Upper lobe of left lung (tissue), 4 donors: Measurements from ENCODE around the gene C15orf39.

ENCODE experiments used
- POLR2A ChIP-seq, 4 donors: fragments of 450-650 bp; IDR thresholded peaks; one replicate each; pipeline ENCODE4 v1.5.1; 2016 to 2017; ENCODE audit warnings: antibody characterized with exemption in 4 of 4, mild to moderate bottlenecking in 2 of 4
- POLR2AphosphoS5 ChIP-seq, 2 donors: sonication (generic); formaldehyde crosslinking; IDR thresholded peaks; one replicate each; pipeline ENCODE4 v1.5.1; 2017; ENCODE audit warnings: antibody characterized with exemption in 2 of 2
- TF ChIP-seq, protein P1 (sequence below), 6 experiments: fragments of 450-650 bp in 4 of 6; fragments of 200-600 bp in 2 of 6; sonication (generic) in 2 of 6; IDR thresholded peaks; one replicate each; pipeline ENCODE4 v1.5.1; 2016 to 2019; ENCODE audit warnings: antibody characterized with exemption in 6 of 6

GRCh38 chr15:75213212-75213767 lies 11.6 kb downstream of the C15orf39 start:
- TF ChIP-seq POLR2AphosphoS5 (IDR thresholded peaks at IDR 0.05), result no peak
- TF ChIP-seq, protein P1, sequence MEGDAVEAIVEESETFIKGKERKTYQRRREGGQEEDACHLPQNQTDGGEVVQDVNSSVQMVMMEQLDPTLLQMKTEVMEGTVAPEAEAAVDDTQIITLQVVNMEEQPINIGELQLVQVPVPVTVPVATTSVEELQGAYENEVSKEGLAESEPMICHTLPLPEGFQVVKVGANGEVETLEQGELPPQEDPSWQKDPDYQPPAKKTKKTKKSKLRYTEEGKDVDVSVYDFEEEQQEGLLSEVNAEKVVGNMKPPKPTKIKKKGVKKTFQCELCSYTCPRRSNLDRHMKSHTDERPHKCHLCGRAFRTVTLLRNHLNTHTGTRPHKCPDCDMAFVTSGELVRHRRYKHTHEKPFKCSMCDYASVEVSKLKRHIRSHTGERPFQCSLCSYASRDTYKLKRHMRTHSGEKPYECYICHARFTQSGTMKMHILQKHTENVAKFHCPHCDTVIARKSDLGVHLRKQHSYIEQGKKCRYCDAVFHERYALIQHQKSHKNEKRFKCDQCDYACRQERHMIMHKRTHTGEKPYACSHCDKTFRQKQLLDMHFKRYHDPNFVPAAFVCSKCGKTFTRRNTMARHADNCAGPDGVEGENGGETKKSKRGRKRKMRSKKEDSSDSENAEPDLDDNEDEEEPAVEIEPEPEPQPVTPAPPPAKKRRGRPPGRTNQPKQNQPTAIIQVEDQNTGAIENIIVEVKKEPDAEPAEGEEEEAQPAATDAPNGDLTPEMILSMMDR (IDR thresholded peaks at IDR 0.05), result no peak
- no peak for TF ChIP-seq POLR2A (IDR thresholded peaks at IDR 0.05)
